IMR-90 (cell line): Measurements from ENCODE around the gene ATP11A. TPM values are rescaled to one million over a fixed set of nuclear protein-coding genes. Genes with fewer than 3 reads are reported as not detected.

Experiments
- ATAC-seq: fragments of 200-7000 bp; cut with Tn5 transposase; 2 replicates; pipeline ENCODE4 v1.9.1; 2020; ENCODE audit warnings: low read depth, mild to moderate bottlenecking, moderate library complexity
- BruUV-seq: library from RNA; stranded (reverse); fragments of 400-500 nt; replicated peaks from 2 replicates; lab custom pipeline; 2021; lab: Mats Ljungman, UMichigan
- CTCF ChIA-PET: fragments of 300-600 bp; formaldehyde crosslinking; extraction: SDS; loops from one replicate; lab custom pipeline; 2021; ENCODE audit warnings: antibody characterized with exemption; lab: Yijun Ruan, JAX
- POLR2A ChIA-PET: fragments of 300-600 bp; sonication (Branson Sonifier 250); formaldehyde crosslinking; loops from one replicate; lab custom pipeline; 2022; ENCODE audit warnings: antibody characterized with exemption; ENCODE audit not compliant: unreplicated experiment; lab: Charles Lee
- DNase-seq: peaks from one replicate; pipeline ENCODE4 v3.0.0; 2013
- H2AFZ ChIP-seq: replicated peaks from 2 replicates; pipeline ENCODE3; 2013; ENCODE audit warnings: low read length, mild to moderate bottlenecking; ENCODE audit not compliant: poor library complexity
- H2AK5ac ChIP-seq: 2 replicates; pipeline ENCODE4 v1.6.1; 2013; ENCODE audit warnings: low read depth, low read length, inconsistent platforms
- H2AK9ac ChIP-seq: replicated peaks from 2 replicates; pipeline ENCODE3; 2013; ENCODE audit warnings: mild to moderate bottlenecking, low read depth, low read length, moderate library complexity; ENCODE audit not compliant: poor library complexity
- H2BK120ac ChIP-seq: 2 replicates; pipeline ENCODE4 v1.6.1; 2013; ENCODE audit warnings: low read depth, low read length, inconsistent platforms
- H2BK15ac ChIP-seq: 3 replicates; pipeline ENCODE4 v1.6.1; 2013; ENCODE audit warnings: low read depth, low read length, inconsistent platforms
- H2BK20ac ChIP-seq: 2 replicates; pipeline ENCODE4 v1.6.1; 2013; ENCODE audit warnings: low read depth, mild to moderate bottlenecking, inconsistent platforms, low read length, moderate library complexity
- H2BK5ac ChIP-seq: 2 replicates; pipeline ENCODE4 v1.6.1; 2013; ENCODE audit warnings: mild to moderate bottlenecking, low read depth, low read length, inconsistent platforms; ENCODE audit not compliant: poor library complexity, severe bottlenecking
- H3K14ac ChIP-seq: replicated peaks from 2 replicates; pipeline ENCODE4 v1.6.1; 2013; ENCODE audit warnings: low read depth, low read length, inconsistent platforms
- H3K18ac ChIP-seq: 2 replicates; pipeline ENCODE4 v1.6.1; 2013; ENCODE audit warnings: low read depth, low read length, control low read depth
- H3K23ac ChIP-seq: 2 replicates; pipeline ENCODE4 v1.6.1; 2013; ENCODE audit warnings: low read depth, low read length, inconsistent platforms
- H3K27ac ChIP-seq: 2 replicates; pipeline ENCODE4 v1.5.1; 2013; ENCODE audit warnings: mild to moderate bottlenecking, control low read depth, low read length; ENCODE audit not compliant: insufficient read depth
- H3K27me3 ChIP-seq: 2 replicates; pipeline ENCODE4 v1.6.1; 2013; ENCODE audit warnings: low read length; ENCODE audit not compliant: control insufficient read depth, insufficient read depth
- H3K36me3 ChIP-seq: 2 replicates; pipeline ENCODE4 v1.6.1; 2013; ENCODE audit warnings: low read length, mixed read lengths; ENCODE audit not compliant: control insufficient read depth, insufficient read depth
- H3K4ac ChIP-seq: 2 replicates; pipeline ENCODE4 v1.6.1; 2013; ENCODE audit warnings: low read depth, low read length, inconsistent platforms
- H3K4me1 ChIP-seq: 2 replicates; pipeline ENCODE4 v1.6.1; 2013; ENCODE audit warnings: low read length, mixed read lengths; ENCODE audit not compliant: control insufficient read depth, insufficient read depth
- H3K4me2 ChIP-seq: 2 replicates; pipeline ENCODE4 v1.6.1; 2013; ENCODE audit warnings: low read depth, mild to moderate bottlenecking, control low read depth, low read length, moderate library complexity
- H3K4me3 ChIP-seq: 2 replicates; pipeline ENCODE4 v1.5.1; 2013; ENCODE audit warnings: low read depth, mild to moderate bottlenecking, control low read depth, low read length, moderate library complexity; ENCODE audit not compliant: insufficient read depth
- H3K56ac ChIP-seq: 2 replicates; pipeline ENCODE4 v1.6.1; 2013; ENCODE audit warnings: low read length, inconsistent platforms; ENCODE audit not compliant: insufficient read depth; ENCODE audit errors: extremely low read depth
- H3K79me1 ChIP-seq, 2 experiments: 2 replicates each; pipeline ENCODE4 v1.6.1; 2013; ENCODE audit warnings: low read length in 2 of 2, inconsistent platforms in 1 of 2, low read depth in 1 of 2
- H3K9ac ChIP-seq: 2 replicates; pipeline ENCODE4 v1.6.1; 2013; ENCODE audit warnings: low read depth, low read length, control low read depth
- H3K9me1 ChIP-seq: 2 replicates; pipeline ENCODE4 v1.6.1; 2013; ENCODE audit warnings: low read length, inconsistent platforms; ENCODE audit not compliant: insufficient read depth
- H3K9me3 ChIP-seq: 2 replicates; pipeline ENCODE4 v1.6.1; 2013; ENCODE audit warnings: low read length; ENCODE audit not compliant: control insufficient read depth, insufficient read depth
- H4K20me1 ChIP-seq: 2 replicates; pipeline ENCODE4 v1.6.1; 2013; ENCODE audit warnings: low read length, inconsistent platforms; ENCODE audit not compliant: insufficient read depth
- H4K5ac ChIP-seq: 2 replicates; pipeline ENCODE4 v1.6.1; 2013; ENCODE audit warnings: mild to moderate bottlenecking, low read depth, low read length, control low read depth
- H4K8ac ChIP-seq, 2 experiments: 2 replicates each; pipeline ENCODE4 v1.6.1; 2013; ENCODE audit warnings: low read depth in 2 of 2, low read length in 2 of 2, control low read depth in 1 of 2, inconsistent platforms in 1 of 2
- H4K91ac ChIP-seq: 2 replicates; pipeline ENCODE4 v1.6.1; 2013; ENCODE audit warnings: low read depth, low read length, inconsistent platforms; ENCODE audit not compliant: insufficient read depth
- BHLHE40 ChIP-seq: fragments of 150-350 bp; IDR thresholded peaks from 2 replicates; pipeline ENCODE4 v1.6.1; 2016; ENCODE audit warnings: mild to moderate bottlenecking, low read depth, low read length
- CEBPB ChIP-seq: IDR thresholded peaks from 2 replicates; pipeline ENCODE4 v1.6.1; 2012; ENCODE audit warnings: low read depth, low read length, improper control_type of control experiment
- CHD1 ChIP-seq: IDR thresholded peaks from 2 replicates; pipeline ENCODE4 v1.6.1; 2012; ENCODE audit warnings: low read depth, low read length, improper control_type of control experiment
- FOS ChIP-seq: fragments of 150-350 bp; IDR thresholded peaks from 2 replicates; pipeline ENCODE4 v1.6.1; 2016; ENCODE audit warnings: low read depth, low read length
- MAFK ChIP-seq: IDR thresholded peaks from 2 replicates; pipeline ENCODE4 v1.6.1; 2012; ENCODE audit warnings: low read depth, low read length, improper control_type of control experiment
- MXI1 ChIP-seq: IDR thresholded peaks from 2 replicates; pipeline ENCODE4 v1.6.1; 2012; ENCODE audit warnings: low read depth, mild to moderate bottlenecking, low read length, moderate library complexity, borderline replicate concordance
- NFE2L2 ChIP-seq: fragments of 150-350 bp; IDR thresholded peaks from 2 replicates; pipeline ENCODE4 v1.6.1; 2016; ENCODE audit warnings: low read depth, mild to moderate bottlenecking, low read length
- POLR2A ChIP-seq: IDR thresholded peaks from 2 replicates; pipeline ENCODE4 v1.6.1; 2012; ENCODE audit warnings: mild to moderate bottlenecking, low read depth, low read length
- RCOR1 ChIP-seq: IDR thresholded peaks from 2 replicates; pipeline ENCODE4 v1.6.1; 2012; ENCODE audit warnings: mild to moderate bottlenecking, low read length, improper control_type of control experiment; ENCODE audit not compliant: insufficient replicate concordance
- RFX5 ChIP-seq: IDR thresholded peaks from 2 replicates; pipeline ENCODE4 v1.8.0; 2012; ENCODE audit warnings: low read depth, mild to moderate bottlenecking, low read length, moderate library complexity
- SMC3 ChIP-seq: fragments of 150-350 bp; IDR thresholded peaks from 2 replicates; pipeline ENCODE4 v1.6.1; 2016; ENCODE audit warnings: low read depth, mild to moderate bottlenecking, antibody characterized with exemption, low read length, moderate library complexity
- USF2 ChIP-seq: fragments of 150-350 bp; IDR thresholded peaks from 2 replicates; pipeline ENCODE4 v1.6.1; 2017; ENCODE audit warnings: mild to moderate bottlenecking, antibody characterized with exemption, low read length, low read depth
- WGBS, 2 experiments: methylation state at CpG; one replicate each; pipeline versions ENCODE4 v1.1.5 to v1.1.7; 2013; ENCODE audit warnings: missing lambda C conversion rate in 2 of 2; ENCODE audit not compliant: insufficient read length in 1 of 2; ENCODE audit errors: extremely low coverage in 2 of 2; 5-methylcytosine and 5-hydroxymethylcytosine counted together
- dilution Hi-C: fragments of 300-500 bp; cut with HindIII; formaldehyde crosslinking; loops from one replicate; pipeline ENCODE4 v1.14.3; 2018; ENCODE audit warnings: low sequenced_read_pairs; ENCODE audit not compliant: unreplicated experiment
- in situ Hi-C: fragments of 300-500 bp; cut with MboI; formaldehyde crosslinking; loops from 3 replicates; pipeline ENCODE4 v1.14.3; 2019; ENCODE audit warnings: low sequenced_read_pairs, inconsistent platforms, mixed read lengths
- intact Hi-C: fragments of 100-400 bp; cut with micrococcal nuclease; formaldehyde crosslinking; loops from 2 replicates; pipeline ENCODE4 v1.10.0; 2022
- polyA plus RNA-seq, 3 experiments: library from polyadenylated mRNA; depleted of rRNA; stranded (reverse); fragments of >200 nt; gene quantifications; 2 replicates each; pipeline ENCODE4 v1.2.3, GENCODE V29; 2012; ENCODE audit warnings: low replicate concordance in 1 of 3
- total RNA-seq: library from RNA; depleted of rRNA; stranded (reverse); fragments of >200 nt; gene quantifications from 2 replicates; pipeline ENCODE4 v1.2.3, GENCODE V29; 2012

Gene ATP11A
- total and polyA plus RNA-seq, 2 of the 4 experiments (the other 2 are of a cell fraction): 8.4 to 12.0 TPM

GRCh38 chr13:112674412-112675365 is 15.1 kb upstream of the ATP11A start:
- no peak overlapping the region for H2AK5ac ChIP-seq
- DNase-seq (no peak), ATAC-seq (no peak)
- H2BK5ac ChIP-seq: no peak overlapping the region
- no peak overlapping the region for H2BK20ac ChIP-seq
- no peak overlapping the region for H3K23ac ChIP-seq
- CTCF ChIA-PET: no interaction called here
- peaks cover 38% of the 10 kb centered on the region for H3K27me3 ChIP-seq
- intact Hi-C loops: no loop called here
- H4K5ac ChIP-seq: no peak overlapping the region
- no TSS peak for BruUV-seq
- no peaks in the 10 kb centered on the region for H3K36me3 ChIP-seq
- no peak for TF ChIP-seq CEBPB
- no peak for TF ChIP-seq RFX5
- TF ChIP-seq BHLHE40: no peak
- TF ChIP-seq NFE2L2: no peak
- TF ChIP-seq SMC3: no peak
- no peak for TF ChIP-seq MAFK
- no peak for TF ChIP-seq MXI1
- TF ChIP-seq FOS: no peak
- TF ChIP-seq RCOR1: no peak
- no peak for TF ChIP-seq USF2
- TF ChIP-seq CHD1: no peak
- no peak for TF ChIP-seq POLR2A
- H3K4me2 ChIP-seq: no peak overlapping the region
- no peak overlapping the region for H2BK15ac ChIP-seq
- H3K9me1 ChIP-seq: no peaks in the 10 kb centered on the region; the same call in 1 of the 2 replicates
- in situ Hi-C loops: no loop called here
- H3K9me3 ChIP-seq: no peaks in the 10 kb centered on the region
- POLR2A ChIA-PET: no interaction called here
- H2AK9ac ChIP-seq: no peak overlapping the region
- H3K4me3 ChIP-seq: no peak overlapping the region
- no peaks in the 10 kb centered on the region for H3K79me1 ChIP-seq
- H3K56ac ChIP-seq: no peak overlapping the region
- no peak overlapping the region for H2BK120ac ChIP-seq
- H3K27ac ChIP-seq: no peak overlapping the region
- WGBS, 2 experiments: no CpG with 5 or more reads among the region's 15 CpGs
- dilution Hi-C loops: no loop called here
- H4K20me1 ChIP-seq: no peaks in the 10 kb centered on the region
- H3K4ac ChIP-seq: no peak overlapping the region
- H4K8ac ChIP-seq: no peak overlapping the region
- no peaks in the 10 kb centered on the region for H3K4me1 ChIP-seq
- no peak overlapping the region for H3K9ac ChIP-seq
- no peak overlapping the region for H3K18ac ChIP-seq
- H3K14ac ChIP-seq: no peak overlapping the region
- no peak overlapping the region for H2AFZ ChIP-seq
- no peak overlapping the region for H4K91ac ChIP-seq
